ENCODE data around the gene IGF2BP1.
A peak's percentile ranks its signal among the peaks of the same experiment; 100 is the strongest.

The IGF2BP1 gene

GRCh38 chr17:49001671-49002070 lies 4.5 kb downstream of the IGF2BP1 start:
- TF ChIP-seq POLR2AphosphoS5 (IDR thresholded peaks at IDR 0.05; ENCODE audit: low read depth) (no peak), CTCF (IDR thresholded peaks at IDR 0.05; ENCODE audit: insufficient read depth, low read length) (no peak), GABPA (IDR thresholded peaks at IDR 0.05; ENCODE audit: low read depth) (no peak), REST (IDR thresholded peaks at IDR 0.05; ENCODE audit: insufficient replicate concordance, low read depth) (no peak), SPI1 (IDR thresholded peaks at IDR 0.05; ENCODE audit: borderline replicate concordance, low read depth) (no peak)
- Histone ChIP-seq H3K27me3 (ENCODE audit: insufficient read depth, poor library complexity, severe bottlenecking) (no peaks in the 10 kb centered on the region), H3K27ac (replicated peaks) (peak overlapping the region; percentile 96), H3K4me3 (replicated peaks; ENCODE audit: insufficient read depth, low read length) (peak overlapping the region; percentile 24)
- no peak for DNase-seq (ENCODE audit: low read depth in 1 of 2, low spot score in 1 of 2)

- no peaks in the 10 kb centered on the region for H3K27me3 ChIP-seq (ENCODE audit: insufficient read depth, poor library complexity, severe bottlenecking)
- TF ChIP-seq SPI1 (IDR thresholded peaks at IDR 0.05; ENCODE audit: borderline replicate concordance, low read depth): no peak
- no peak for TF ChIP-seq CTCF (IDR thresholded peaks at IDR 0.05; ENCODE audit: insufficient read depth, low read length)
- no peak for TF ChIP-seq POLR2AphosphoS5 (IDR thresholded peaks at IDR 0.05; ENCODE audit: low read depth)
- no peak for TF ChIP-seq REST (IDR thresholded peaks at IDR 0.05; ENCODE audit: insufficient replicate concordance, low read depth)
- TF ChIP-seq GABPA (IDR thresholded peaks at IDR 0.05; ENCODE audit: low read depth): no peak
- no peak overlapping the region for H3K4me3 ChIP-seq (replicated peaks; ENCODE audit: insufficient read depth, low read length)
- DNase-seq (ENCODE audit: low read depth in 1 of 2, low spot score in 1 of 2): no peak
- no peak overlapping the region for H3K27ac ChIP-seq (replicated peaks)
Measured at GRCh38 chr17:49002331-49002730, 5.1 kb downstream of the IGF2BP1 start.

GRCh38 chr17:49002766-49003165 lies 5.6 kb downstream of the IGF2BP1 start:
- no peak for DNase-seq (ENCODE audit: low read depth in 1 of 2, low spot score in 1 of 2)
- Histone ChIP-seq H3K27me3 (ENCODE audit: insufficient read depth, poor library complexity, severe bottlenecking) (no peaks in the 10 kb centered on the region), H3K4me3 (replicated peaks; ENCODE audit: insufficient read depth, low read length) (no peak overlapping the region), H3K27ac (replicated peaks) (no peak overlapping the region)
- TF ChIP-seq GABPA (IDR thresholded peaks at IDR 0.05; ENCODE audit: low read depth) (no peak), SPI1 (IDR thresholded peaks at IDR 0.05; ENCODE audit: borderline replicate concordance, low read depth) (no peak), POLR2AphosphoS5 (IDR thresholded peaks at IDR 0.05; ENCODE audit: low read depth) (no peak), REST (IDR thresholded peaks at IDR 0.05; ENCODE audit: insufficient replicate concordance, low read depth) (no peak), CTCF (IDR thresholded peaks at IDR 0.05; ENCODE audit: insufficient read depth, low read length) (no peak)

Data from HL-60 (cell line).